ENCODE measurements around the gene SMPD2. TPM values are rescaled to one million over a fixed set of nuclear protein-coding genes. Genes with fewer than 3 reads are reported as not detected.

Gene SMPD2
- total and polyA plus RNA-seq, 2 of the 4 experiments (the other 2 are of a cell fraction), result 7.7 to 9.0 TPM

- CTCF ChIA-PET, result no interaction called here
- BruUV-seq (replicated peaks), result no TSS peak
- H3K18ac ChIP-seq (ENCODE audit: low read depth, low read length), result no peak overlapping the region
Observed at GRCh38 chr6:109466212-109466923, 25.8 kb downstream of the SMPD2 start.

More at GRCh38 chr6:109466212-109466923, 25.8 kb downstream of the SMPD2 start:
- WGBS, 2 experiments (ENCODE audit: extremely low coverage in 2 of 2, insufficient read length in 1 of 2), result no CpG with 5 or more reads among the region's 7 CpGs
- in situ Hi-C loops (cut with MboI; ENCODE audit: low sequenced_read_pairs), result no loop called here
- dilution Hi-C loops (cut with HindIII; ENCODE audit: low sequenced_read_pairs, unreplicated experiment), result no loop called here
- Histone ChIP-seq H4K8ac (ENCODE audit: low read depth in 2 of 2, low read length in 2 of 2) (no peak overlapping the region), H4K5ac (ENCODE audit: low read depth, low read length) (no peak overlapping the region), H3K4me1 (ENCODE audit: control insufficient read depth, insufficient read depth, low read length) (peaks cover 5% of the 10 kb centered on the region), H2BK15ac (ENCODE audit: low read depth, low read length) (no peak overlapping the region), H2BK5ac (ENCODE audit: low read depth, low read length, poor library complexity, severe bottlenecking) (no peak overlapping the region), H3K23ac (ENCODE audit: low read depth, low read length) (no peak overlapping the region), H3K27ac (ENCODE audit: insufficient read depth, low read length) (no peak overlapping the region), H3K9me3 (ENCODE audit: control insufficient read depth, insufficient read depth, low read length) (no peaks in the 10 kb centered on the region), H3K9ac (ENCODE audit: low read depth, low read length) (no peak overlapping the region), H3K4me3 (ENCODE audit: insufficient read depth, low read depth, low read length) (no peak overlapping the region), H3K9me1 (ENCODE audit: insufficient read depth, low read length) (peaks cover 7% of the 10 kb centered on the region), H3K4me2 (ENCODE audit: low read depth, low read length) (no peak overlapping the region), H2AK5ac (ENCODE audit: low read depth, low read length) (no peak overlapping the region), H3K36me3 (ENCODE audit: control insufficient read depth, insufficient read depth, low read length) (peaks cover 36% of the 10 kb centered on the region), H2AFZ (replicated peaks; ENCODE audit: low read length, poor library complexity) (no peak overlapping the region), H2AK9ac (replicated peaks; ENCODE audit: low read depth, low read length, poor library complexity) (no peak overlapping the region), H3K79me1 (ENCODE audit: low read depth in 1 of 2, low read length in 2 of 2) (peaks cover 15 to 44% of the 10 kb centered on the region in 2 experiments; a peak in 3 of 4 replicates), H3K14ac (replicated peaks; ENCODE audit: low read depth, low read length) (no peak overlapping the region), H2BK20ac (ENCODE audit: low read depth, low read length) (no peak overlapping the region), H3K27me3 (ENCODE audit: control insufficient read depth, insufficient read depth, low read length) (no peaks in the 10 kb centered on the region), H2BK120ac (ENCODE audit: low read depth, low read length) (no peak overlapping the region), H4K20me1 (ENCODE audit: insufficient read depth, low read length) (no peaks in the 10 kb centered on the region; the same call in 1 of the 2 replicates), H4K91ac (ENCODE audit: insufficient read depth, low read depth, low read length) (no peak overlapping the region), H3K56ac (ENCODE audit: extremely low read depth, insufficient read depth, low read length) (no peak overlapping the region), H3K4ac (ENCODE audit: low read depth, low read length) (no peak overlapping the region)
- ATAC-seq (ENCODE audit: low read depth) (peak; percentile 62), DNase-seq (no peak)
- TF ChIP-seq RAD21 (IDR thresholded peaks at IDR 0.05; ENCODE audit: low read length), result no peak
- no peak for TF ChIP-seq USF2 (IDR thresholded peaks at IDR 0.05; ENCODE audit: low read depth, low read length)
- no peak for TF ChIP-seq CEBPB (IDR thresholded peaks at IDR 0.05; ENCODE audit: low read depth, low read length)
- TF ChIP-seq NFE2L2 (IDR thresholded peaks at IDR 0.05; ENCODE audit: low read depth, low read length), result no peak
- TF ChIP-seq CTCF (conservative IDR thresholded peaks at IDR 0.05; ENCODE audit: low read depth, low read length), result no peak
- no peak for TF ChIP-seq SMC3 (IDR thresholded peaks at IDR 0.05; ENCODE audit: low read depth, low read length)
- no peak for TF ChIP-seq POLR2A (IDR thresholded peaks at IDR 0.05; ENCODE audit: low read depth, low read length)
- TF ChIP-seq MAZ (IDR thresholded peaks at IDR 0.05; ENCODE audit: borderline replicate concordance, low read depth, low read length), result no peak
- TF ChIP-seq FOS (IDR thresholded peaks at IDR 0.05; ENCODE audit: low read depth, low read length), result no peak
- no peak for TF ChIP-seq CHD1 (IDR thresholded peaks at IDR 0.05; ENCODE audit: low read depth, low read length)
- TF ChIP-seq MXI1 (IDR thresholded peaks at IDR 0.05; ENCODE audit: borderline replicate concordance, low read depth, low read length), result no peak
- no peak for TF ChIP-seq ELK1 (IDR thresholded peaks at IDR 0.05; ENCODE audit: borderline replicate concordance, low read depth, low read length)
- TF ChIP-seq RFX5 (IDR thresholded peaks at IDR 0.05; ENCODE audit: low read depth, low read length), result no peak
- TF ChIP-seq MAFK (IDR thresholded peaks at IDR 0.05; ENCODE audit: low read depth, low read length), result no peak
- TF ChIP-seq BHLHE40 (IDR thresholded peaks at IDR 0.05; ENCODE audit: low read depth, low read length), result no peak
- no peak for TF ChIP-seq RCOR1 (IDR thresholded peaks at IDR 0.05; ENCODE audit: insufficient replicate concordance, low read length)
- intact Hi-C loops (cut with micrococcal nuclease), result no loop called here
- POLR2A ChIA-PET (ENCODE audit: unreplicated experiment), result no interaction called here

Measured in IMR-90 (cell line).